Mesothelial cell of epicardium (in vitro differentiated cells): ENCODE measurements around the gene CSH2. TPM values are rescaled to one million over a fixed set of nuclear protein-coding genes. Genes with fewer than 3 reads are reported as not detected.
"Not testable (repeated sequence)": the region's sequence is repeated elsewhere in the genome, so short reads cannot be mapped to it uniquely, and the experiment has no call there.

ENCODE experiments used
- DNase-seq, 2 experiments: peaks; one replicate each; pipeline ENCODE4 v3.0.0; 2021; ENCODE audit warnings: low spot score in 2 of 2; ENCODE audit not compliant: unreplicated experiment in 2 of 2
- H3K27ac Mint-ChIP-seq: 2 replicates; pipeline ENCODE4 v1.8.0; 2021; ENCODE audit warnings: mixed read lengths
- H3K27me3 Mint-ChIP-seq: 2 replicates; pipeline ENCODE4 v1.8.0; 2021; ENCODE audit warnings: low read depth, mixed read lengths
- H3K36me3 Mint-ChIP-seq: 2 replicates; pipeline ENCODE4 v1.8.0; 2021; ENCODE audit warnings: mixed read lengths
- H3K4me1 Mint-ChIP-seq: 2 replicates; pipeline ENCODE4 v1.8.0; 2021; ENCODE audit warnings: mixed read lengths
- H3K4me3 Mint-ChIP-seq: 2 replicates; pipeline ENCODE4 v1.8.0; 2021; ENCODE audit warnings: mild to moderate bottlenecking, moderate library complexity, mixed read lengths
- H3K9me3 Mint-ChIP-seq: 2 replicates; pipeline ENCODE4 v1.8.0; 2021; ENCODE audit warnings: mixed read lengths
- CTCF ChIP-seq: fragments of 200-600 bp; sonication (generic); IDR thresholded peaks from one replicate; pipeline ENCODE4 v1.5.0; 2021; ENCODE audit warnings: antibody characterized with exemption; ENCODE audit not compliant: unreplicated experiment
- total RNA-seq: library from RNA; stranded (reverse); gene quantifications from 3 replicates; pipeline ENCODE4 v1.2.1, GENCODE V29; 2021

CSH2 gene
- 0.43 to 0.66 TPM in 2 of 3 replicates, not detected in the other for total RNA-seq

- peaks cover 20% of the 10 kb centered on the region for H3K27me3 Mint-ChIP-seq
- H3K27ac Mint-ChIP-seq, H3K36me3 Mint-ChIP-seq, H3K4me3 Mint-ChIP-seq, DNase-seq, H3K9me3 Mint-ChIP-seq: not testable (repeated sequence)
- H3K4me1 Mint-ChIP-seq = peaks cover 13% of the 10 kb centered on the region
Observed at GRCh38 chr17:63873577-63873976, at the start of gene CSH2. TSS of gene CSH2 (minus strand) at chr17:63873677. CDS start at chr17:63873614, 63 bp downstream.

- DNase-seq, H3K27ac Mint-ChIP-seq, H3K4me3 Mint-ChIP-seq, H3K9me3 Mint-ChIP-seq, H3K36me3 Mint-ChIP-seq, H3K4me1 Mint-ChIP-seq: not testable (repeated sequence)
- peaks cover 17% of the 10 kb centered on the region for H3K27me3 Mint-ChIP-seq
Observed at GRCh38 chr17:63922402-63922801, 48.9 kb upstream of the CSH2 start.

GRCh38 chr17:63920779-63921178, 47.3 kb upstream of the CSH2 start:
- H3K27ac Mint-ChIP-seq, H3K4me3 Mint-ChIP-seq, DNase-seq: not testable (repeated sequence)

GRCh38 chr17:63920050-63920449, 46.6 kb upstream of the CSH2 start:
- peaks cover 39% of the 10 kb centered on the region for H3K27me3 Mint-ChIP-seq
- H3K4me1 Mint-ChIP-seq, H3K9me3 Mint-ChIP-seq, DNase-seq, H3K4me3 Mint-ChIP-seq, H3K36me3 Mint-ChIP-seq, H3K27ac Mint-ChIP-seq: not testable (repeated sequence)

More at GRCh38 chr17:63920779-63921178, 47.3 kb upstream of the CSH2 start:
- peaks cover 34% of the 10 kb centered on the region for H3K27me3 Mint-ChIP-seq
- not testable (repeated sequence) for H3K4me1 Mint-ChIP-seq, H3K36me3 Mint-ChIP-seq, H3K9me3 Mint-ChIP-seq

- Mint-ChIP-seq H3K36me3 (no peaks in the 10 kb centered on the region), H3K4me3 (no peak overlapping the region), H3K27me3 (peaks cover 42% of the 10 kb centered on the region), H3K9me3 (no peaks in the 10 kb centered on the region), H3K4me1 (peaks cover 5% of the 10 kb centered on the region), H3K27ac (no peak overlapping the region)
- peak; percentile 96 for TF ChIP-seq CTCF
- peak in 1 of 2 experiments; percentile 63 for DNase-seq
Observed at GRCh38 chr17:63919311-63919723, 45.8 kb upstream of the CSH2 start.

GRCh38 chr17:63918789-63919305, 45.4 kb upstream of the CSH2 start, which contains the start of gene GH1:
TSS of gene GH1 (minus strand) at chr17:63918839. CDS start at chr17:63918776, 63 bp downstream.
- not testable (repeated sequence) for H3K36me3 Mint-ChIP-seq, H3K27ac Mint-ChIP-seq, H3K4me1 Mint-ChIP-seq, H3K9me3 Mint-ChIP-seq, H3K4me3 Mint-ChIP-seq, DNase-seq
- peaks cover 42% of the 10 kb centered on the region for H3K27me3 Mint-ChIP-seq

GRCh38 chr17:63918305-63918704, 44.8 kb upstream of the CSH2 start:
- DNase-seq = no peak
- Mint-ChIP-seq H3K4me3 (no peak overlapping the region), H3K9me3 (no peaks in the 10 kb centered on the region), H3K27me3 (peaks cover 42% of the 10 kb centered on the region), H3K27ac (no peak overlapping the region), H3K4me1 (peaks cover 5% of the 10 kb centered on the region), H3K36me3 (no peaks in the 10 kb centered on the region)
- TF ChIP-seq CTCF = no peak

GRCh38 chr17:63917646-63918045, 44.2 kb upstream of the CSH2 start:
- no peaks in the 10 kb centered on the region for H3K36me3 Mint-ChIP-seq
- H3K9me3 Mint-ChIP-seq = no peaks in the 10 kb centered on the region
- H3K27me3 Mint-ChIP-seq = peaks cover 44% of the 10 kb centered on the region
- no peak for DNase-seq
- TF ChIP-seq CTCF = no peak
- H3K4me1 Mint-ChIP-seq = peaks cover 5% of the 10 kb centered on the region
- H3K27ac Mint-ChIP-seq = no peak overlapping the region
- H3K4me3 Mint-ChIP-seq = no peak overlapping the region

GRCh38 chr17:63917206-63917605, 43.7 kb upstream of the CSH2 start:
- H3K27ac Mint-ChIP-seq, H3K4me3 Mint-ChIP-seq, DNase-seq, H3K4me1 Mint-ChIP-seq, H3K36me3 Mint-ChIP-seq, H3K9me3 Mint-ChIP-seq: not testable (repeated sequence)
- peaks cover 44% of the 10 kb centered on the region for H3K27me3 Mint-ChIP-seq
